Osteoblast (primary cell): ENCODE measurements around the gene CDH26. TPM values are rescaled to one million over a fixed set of nuclear protein-coding genes. Genes with fewer than 3 reads are reported as not detected.

ENCODE experiments used
- DNase-seq: peaks from one replicate; pipeline ENCODE4 v3.0.0; 2011; ENCODE audit warnings: low spot score, mixed read lengths; ENCODE audit not compliant: insufficient read length; ENCODE audit errors: missing footprints
- H2AFZ ChIP-seq: 2 replicates; pipeline ENCODE4 v1.6.0; 2011; ENCODE audit warnings: mild to moderate bottlenecking, low read length
- H3K27ac ChIP-seq: 2 replicates; pipeline ENCODE4 v1.5.1; 2011; ENCODE audit warnings: mild to moderate bottlenecking, low read depth, low read length, moderate library complexity
- H3K27me3 ChIP-seq: 2 replicates; pipeline ENCODE4 v1.6.0; 2012; ENCODE audit warnings: mild to moderate bottlenecking, control low read depth, inconsistent platforms, low read length, moderate library complexity; ENCODE audit not compliant: insufficient read depth
- H3K36me3 ChIP-seq: 2 replicates; pipeline ENCODE4 v1.5.1; 2011; ENCODE audit warnings: mild to moderate bottlenecking, low read length, control low read depth, moderate library complexity; ENCODE audit not compliant: insufficient read depth
- H3K4me1 ChIP-seq: 2 replicates; pipeline ENCODE4 v1.5.1; 2011; ENCODE audit warnings: mild to moderate bottlenecking, low read length, control low read depth, moderate library complexity; ENCODE audit not compliant: insufficient read depth
- H3K4me2 ChIP-seq: 2 replicates; pipeline ENCODE4 v1.6.0; 2011; ENCODE audit warnings: mild to moderate bottlenecking, low read length; ENCODE audit not compliant: insufficient read depth
- H3K4me3 ChIP-seq: fragments of 200-600 bp; sonication (generic); 3 replicates; pipeline ENCODE4 v1.5.1; 2012; ENCODE audit warnings: mild to moderate bottlenecking, low read length, inconsistent platforms; ENCODE audit not compliant: insufficient read depth
- H3K79me2 ChIP-seq: 2 replicates; pipeline ENCODE4 v1.6.0; 2012; ENCODE audit warnings: mild to moderate bottlenecking, low read length, control low read depth, inconsistent platforms; ENCODE audit not compliant: insufficient read depth
- H3K9me3 ChIP-seq: 2 replicates; pipeline ENCODE4 v1.5.1; 2011; ENCODE audit warnings: low read depth, low read length, control low read depth
- H4K20me1 ChIP-seq: 2 replicates; pipeline ENCODE4 v1.6.0; 2012; ENCODE audit warnings: mild to moderate bottlenecking, low read length, control low read depth; ENCODE audit not compliant: insufficient read depth
- total RNA-seq: library from RNA; depleted of rRNA; stranded (reverse); fragments of >200 nt; gene quantifications from 2 replicates; pipeline ENCODE4 v1.2.3, GENCODE V29; 2012
- TF ChIP-seq, protein P1 (sequence below): IDR thresholded peaks from 2 replicates; pipeline ENCODE4 v1.5.1; 2011; ENCODE audit warnings: mild to moderate bottlenecking, low read depth, low read length, moderate library complexity; ENCODE audit errors: extremely low read depth

Gene CDH26
- total RNA-seq, 1 donor = under 0.01 TPM

DNA sequence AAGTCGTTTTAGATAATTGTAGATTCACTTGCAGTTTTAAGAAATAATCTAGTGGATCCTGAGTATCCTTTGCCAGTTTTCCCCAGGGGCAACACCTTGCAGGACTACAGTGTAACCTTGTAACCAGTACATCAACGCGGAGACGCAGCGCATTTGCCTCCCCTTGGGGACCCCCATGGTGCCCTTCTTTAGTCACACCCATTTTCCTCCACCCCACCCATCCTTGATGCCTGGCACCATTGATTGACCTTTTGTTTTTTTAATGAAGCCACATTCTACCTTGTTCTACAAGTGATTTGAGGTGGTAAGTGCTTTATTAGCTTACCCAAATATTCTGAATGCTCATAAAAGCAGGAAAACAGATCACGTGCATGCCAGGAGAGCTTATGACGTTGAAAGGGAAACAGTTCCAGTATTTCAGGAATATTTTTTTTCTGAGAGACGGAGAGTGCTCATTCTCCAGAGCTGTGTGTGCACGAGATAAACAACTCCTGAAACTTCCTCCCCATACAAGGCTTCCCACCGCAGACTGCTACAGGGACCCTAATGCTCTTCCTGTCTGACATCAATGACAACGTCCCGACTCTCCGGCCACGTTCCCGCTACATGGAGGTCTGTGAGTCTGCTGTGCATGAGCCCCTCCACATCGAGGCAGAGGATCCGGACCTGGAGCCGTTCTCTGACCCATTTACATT, 35.7 kb downstream of the CDH26 start:
- Histone ChIP-seq H3K4me3 (no peak overlapping the region), H3K36me3 (no peaks in the 10 kb centered on the region), H3K27ac (no peak overlapping the region), H3K4me1 (no peaks in the 10 kb centered on the region), H3K4me2 (no peak overlapping the region), H2AFZ (no peak overlapping the region), H3K9me3 (no peaks in the 10 kb centered on the region), H4K20me1 (no peaks in the 10 kb centered on the region), H3K27me3 (no peaks in the 10 kb centered on the region), H3K79me2 (no peaks in the 10 kb centered on the region)
- TF ChIP-seq, protein P1, sequence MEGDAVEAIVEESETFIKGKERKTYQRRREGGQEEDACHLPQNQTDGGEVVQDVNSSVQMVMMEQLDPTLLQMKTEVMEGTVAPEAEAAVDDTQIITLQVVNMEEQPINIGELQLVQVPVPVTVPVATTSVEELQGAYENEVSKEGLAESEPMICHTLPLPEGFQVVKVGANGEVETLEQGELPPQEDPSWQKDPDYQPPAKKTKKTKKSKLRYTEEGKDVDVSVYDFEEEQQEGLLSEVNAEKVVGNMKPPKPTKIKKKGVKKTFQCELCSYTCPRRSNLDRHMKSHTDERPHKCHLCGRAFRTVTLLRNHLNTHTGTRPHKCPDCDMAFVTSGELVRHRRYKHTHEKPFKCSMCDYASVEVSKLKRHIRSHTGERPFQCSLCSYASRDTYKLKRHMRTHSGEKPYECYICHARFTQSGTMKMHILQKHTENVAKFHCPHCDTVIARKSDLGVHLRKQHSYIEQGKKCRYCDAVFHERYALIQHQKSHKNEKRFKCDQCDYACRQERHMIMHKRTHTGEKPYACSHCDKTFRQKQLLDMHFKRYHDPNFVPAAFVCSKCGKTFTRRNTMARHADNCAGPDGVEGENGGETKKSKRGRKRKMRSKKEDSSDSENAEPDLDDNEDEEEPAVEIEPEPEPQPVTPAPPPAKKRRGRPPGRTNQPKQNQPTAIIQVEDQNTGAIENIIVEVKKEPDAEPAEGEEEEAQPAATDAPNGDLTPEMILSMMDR = no peak
- DNase-seq = no peak

DNA sequence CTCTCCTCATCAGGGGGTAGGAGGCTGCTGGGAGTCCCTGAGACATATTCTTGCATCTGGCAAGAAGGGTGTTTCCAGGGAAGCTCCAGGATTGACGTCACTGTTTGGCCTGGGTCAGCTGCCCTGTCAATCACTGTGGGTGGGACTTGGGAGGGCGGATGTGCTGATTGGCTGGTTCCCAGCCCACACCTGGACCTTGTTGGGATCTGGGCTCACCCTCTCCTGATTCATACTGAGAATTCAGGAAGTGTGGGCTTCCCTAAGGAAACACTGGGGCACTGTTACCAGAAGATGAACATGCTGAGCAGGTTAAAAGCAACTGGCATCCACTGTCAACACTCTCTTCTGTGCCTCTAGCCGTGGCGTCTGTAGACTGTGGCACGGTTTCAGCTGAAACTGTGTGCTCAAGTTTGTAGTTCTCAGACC, 36.5 kb downstream of the CDH26 start:
- Histone ChIP-seq H3K27me3 (no peaks in the 10 kb centered on the region), H3K36me3 (no peaks in the 10 kb centered on the region), H3K79me2 (no peaks in the 10 kb centered on the region), H3K9me3 (no peaks in the 10 kb centered on the region), H4K20me1 (no peaks in the 10 kb centered on the region), H3K4me3 (no peak overlapping the region), H3K27ac (no peak overlapping the region), H2AFZ (no peak overlapping the region), H3K4me2 (no peak overlapping the region), H3K4me1 (no peaks in the 10 kb centered on the region)
- TF ChIP-seq, protein P1 = no peak
- no peak for DNase-seq

DNA sequence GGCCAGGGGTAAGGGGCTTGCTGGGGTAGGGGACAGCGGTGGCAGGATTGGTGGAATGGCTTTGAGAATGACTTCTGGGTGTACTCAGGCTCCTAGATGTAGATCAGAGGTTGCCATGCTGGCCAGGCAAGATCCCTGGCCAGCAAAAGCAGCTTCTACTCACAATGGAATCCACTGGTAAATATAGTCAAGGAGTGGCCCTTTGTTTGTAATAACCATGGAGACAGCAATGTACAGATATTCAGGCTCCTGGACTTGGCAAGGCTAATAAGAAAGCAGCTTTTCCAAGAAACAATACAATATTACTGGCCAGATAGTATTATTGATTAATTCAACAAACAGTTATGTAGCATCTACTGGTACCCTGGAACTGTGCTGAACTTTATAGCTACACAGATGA, 37.9 kb downstream of the CDH26 start:
- TF ChIP-seq, protein P1 = no peak
- Histone ChIP-seq H3K9me3 (no peaks in the 10 kb centered on the region), H3K4me1 (no peaks in the 10 kb centered on the region), H3K4me3 (no peak overlapping the region), H3K79me2 (no peaks in the 10 kb centered on the region), H3K4me2 (no peak overlapping the region), H3K36me3 (no peaks in the 10 kb centered on the region), H2AFZ (no peak overlapping the region), H4K20me1 (no peaks in the 10 kb centered on the region), H3K27ac (no peak overlapping the region), H3K27me3 (no peaks in the 10 kb centered on the region)
- no peak for DNase-seq

DNA sequence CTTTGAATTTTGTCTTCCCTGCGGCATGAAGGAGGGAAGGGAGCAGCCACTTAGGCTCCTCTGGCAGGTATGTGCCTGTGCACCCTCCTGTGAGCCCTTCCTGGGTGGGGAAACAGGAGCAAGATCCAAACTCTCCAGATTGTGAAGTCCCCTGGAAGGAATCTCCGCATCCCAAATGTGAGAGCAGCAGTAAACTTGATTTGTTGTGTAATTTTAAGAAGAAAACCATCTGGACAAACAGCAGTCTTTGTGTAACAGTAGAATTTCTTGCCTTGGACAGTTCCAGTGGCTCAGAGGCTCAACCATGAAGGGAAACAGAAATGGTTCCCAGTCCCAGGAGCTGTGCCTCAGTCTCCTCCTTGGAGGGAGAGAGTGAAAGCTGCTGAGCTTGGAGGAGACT, 39.7 kb downstream of the CDH26 start:
- no peaks in the 10 kb centered on the region for H3K36me3 ChIP-seq
- no peak overlapping the region for H2AFZ ChIP-seq
- TF ChIP-seq, protein P1 = no peak
- H3K79me2 ChIP-seq = no peaks in the 10 kb centered on the region
- no peak overlapping the region for H3K4me2 ChIP-seq
- H3K9me3 ChIP-seq = no peaks in the 10 kb centered on the region
- no peaks in the 10 kb centered on the region for H4K20me1 ChIP-seq
- no peaks in the 10 kb centered on the region for H3K27me3 ChIP-seq
- no peak overlapping the region for H3K4me3 ChIP-seq
- H3K27ac ChIP-seq = no peak overlapping the region
- no peaks in the 10 kb centered on the region for H3K4me1 ChIP-seq
- no peak for DNase-seq
